ENCODE measurements around the gene AFAP1L1.

DNA sequence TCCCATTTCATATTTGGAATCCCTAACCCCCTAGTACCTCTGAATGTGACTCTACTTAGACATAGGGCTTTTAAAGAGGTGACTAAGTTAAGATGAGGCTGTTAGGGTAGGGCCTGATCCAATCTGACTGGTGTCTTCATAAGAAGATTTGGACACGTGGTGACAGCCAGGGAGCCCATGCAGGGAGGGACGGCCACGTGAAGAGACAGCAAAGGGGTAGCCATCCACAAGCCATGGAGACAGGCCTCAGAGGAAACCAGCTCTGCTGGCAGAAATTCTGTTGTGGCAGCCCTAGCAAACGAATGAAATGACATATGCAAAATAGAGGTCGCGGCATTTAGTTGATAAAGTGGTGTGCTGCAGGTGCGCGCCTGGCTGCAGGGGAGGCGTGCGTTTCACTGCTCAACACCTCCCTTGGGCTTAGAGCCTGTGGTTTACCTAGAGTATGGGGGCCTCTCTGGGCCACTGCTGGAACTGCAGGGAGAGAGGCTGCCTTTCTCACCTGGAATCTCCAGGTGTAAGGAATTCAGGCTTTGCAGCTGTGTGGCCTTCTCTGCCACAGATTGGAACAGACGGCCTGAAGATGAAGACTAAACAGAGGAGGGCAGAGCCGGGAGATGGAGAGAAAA lies 7.1 kb upstream of the AFAP1L1 start:
- TF ChIP-seq CTCF (conservative IDR thresholded peaks at IDR 0.05; ENCODE audit: low read length), result peak; percentile 77
- TF ChIP-seq EZH2phosphoT487 (IDR thresholded peaks at IDR 0.05; ENCODE audit: borderline replicate concordance, low read depth, low read length), result no peak

Measured in OCI-LY7 (cell line).